Measurements from ENCODE around the gene CA14.
"Not testable (repeated sequence)": the region's sequence is repeated elsewhere in the genome, so short reads cannot be mapped to it uniquely, and the experiment has no call there.

Gene CA14

DNA sequence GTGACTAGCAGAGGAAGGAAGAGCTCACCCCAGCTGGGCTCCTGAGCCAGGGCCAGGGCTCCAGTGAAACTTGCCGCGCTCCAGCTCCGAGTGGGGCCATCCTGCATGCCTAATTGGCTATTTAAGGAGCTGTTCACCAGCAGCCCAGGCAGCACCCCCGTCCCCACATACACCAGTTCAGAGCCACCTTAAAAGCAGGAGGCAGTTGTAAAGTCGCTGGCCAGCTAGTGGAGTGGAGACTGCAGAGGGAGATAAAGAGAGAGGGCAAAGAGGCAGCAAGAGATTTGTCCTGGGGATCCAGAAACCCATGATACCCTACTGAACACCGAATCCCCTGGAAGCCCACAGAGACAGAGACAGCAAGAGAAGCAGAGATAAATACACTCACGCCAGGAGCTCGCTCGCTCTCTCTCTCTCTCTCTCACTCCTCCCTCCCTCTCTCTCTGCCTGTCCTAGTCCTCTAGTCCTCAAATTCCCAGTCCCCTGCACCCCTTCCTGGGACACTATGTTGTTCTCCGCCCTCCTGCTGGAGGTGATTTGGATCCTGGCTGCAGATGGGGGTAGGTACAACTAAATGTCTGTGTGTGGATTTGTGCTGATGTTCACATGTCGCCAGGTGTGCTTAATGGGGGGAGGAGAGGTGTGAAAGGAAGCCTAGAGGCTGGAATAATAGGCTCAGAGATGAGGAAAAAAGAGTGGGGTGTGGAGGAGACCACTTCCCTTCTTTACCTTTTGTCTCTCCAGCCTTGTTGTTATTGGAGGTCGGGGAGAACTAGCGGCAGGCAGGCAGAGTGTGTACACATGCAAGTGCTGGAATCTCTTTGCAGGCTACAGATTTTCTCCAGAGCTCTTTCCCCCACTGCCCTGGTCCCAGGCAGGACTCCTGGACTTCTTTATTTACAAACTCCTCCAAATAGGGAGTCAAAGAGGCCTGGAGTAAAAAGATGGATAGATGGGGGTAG is at the start of gene CA14:
TSS of gene CA14 (plus strand) at position 151 of the 962 bp plus-strand sequence. CDS start at position 506, 355 bp downstream.
- no peak for DNase-seq (ENCODE audit: low read depth, low spot score)

DNA sequence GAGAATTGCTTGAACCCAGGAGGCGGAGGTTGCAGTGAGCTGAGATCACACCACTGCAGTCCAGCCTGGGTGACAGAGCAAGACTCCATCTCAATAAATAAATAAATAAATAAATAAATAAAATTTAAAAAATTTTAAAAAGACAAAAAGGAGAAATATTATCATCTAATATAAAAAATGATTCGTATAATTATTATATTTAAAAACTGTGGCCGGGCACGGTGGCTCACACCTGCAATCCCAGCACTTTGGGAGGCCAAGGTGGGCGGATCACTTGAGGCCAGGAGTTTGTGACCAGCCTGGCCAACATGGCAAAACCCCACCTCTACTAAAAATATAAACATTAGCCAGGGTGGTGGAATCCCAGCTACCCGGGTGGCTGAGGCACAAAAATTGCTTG is 49.1 kb upstream of the CA14 start:
- not testable (repeated sequence) for DNase-seq (ENCODE audit: low read depth, low spot score)

DNA sequence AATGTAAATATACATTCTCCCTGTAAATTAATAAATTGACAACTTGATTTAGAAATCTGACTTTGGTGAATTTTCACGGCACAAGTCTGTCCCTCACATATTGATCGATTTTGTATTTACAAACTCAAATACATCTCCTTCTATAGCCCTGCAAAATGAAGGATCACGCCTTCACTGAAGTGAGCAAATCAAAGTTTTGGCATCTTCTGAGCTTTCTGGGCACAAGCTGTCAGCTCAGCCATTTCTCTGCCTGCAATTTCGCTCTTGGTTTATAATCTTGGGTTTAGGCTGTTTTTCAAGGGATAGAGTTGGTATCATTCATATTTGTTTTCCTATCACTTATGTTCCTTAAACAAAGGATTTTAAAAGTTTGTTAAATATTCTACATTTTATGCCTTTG is 47.5 kb upstream of the CA14 start:
- DNase-seq (ENCODE audit: low read depth, low spot score), result no peak

DNA sequence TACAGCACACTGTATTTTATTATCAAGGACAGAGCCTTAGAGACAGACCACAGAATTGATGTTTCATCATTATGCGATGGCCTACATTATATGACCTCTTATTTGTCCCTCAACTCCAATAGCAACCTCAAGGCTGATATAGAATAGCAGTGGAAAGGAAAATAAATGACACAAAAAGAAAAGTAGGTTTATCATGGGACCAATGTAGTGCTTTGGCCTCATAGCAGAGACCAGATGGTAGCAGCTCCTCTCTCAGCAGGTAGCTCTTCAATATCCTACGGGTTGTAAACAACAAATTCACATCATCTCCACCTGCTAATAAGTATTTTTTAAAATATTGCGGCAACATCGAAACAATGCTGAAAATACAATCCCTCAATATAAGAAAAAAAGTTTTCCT is 46.9 kb upstream of the CA14 start:
- DNase-seq (ENCODE audit: low read depth, low spot score), result no peak

DNA sequence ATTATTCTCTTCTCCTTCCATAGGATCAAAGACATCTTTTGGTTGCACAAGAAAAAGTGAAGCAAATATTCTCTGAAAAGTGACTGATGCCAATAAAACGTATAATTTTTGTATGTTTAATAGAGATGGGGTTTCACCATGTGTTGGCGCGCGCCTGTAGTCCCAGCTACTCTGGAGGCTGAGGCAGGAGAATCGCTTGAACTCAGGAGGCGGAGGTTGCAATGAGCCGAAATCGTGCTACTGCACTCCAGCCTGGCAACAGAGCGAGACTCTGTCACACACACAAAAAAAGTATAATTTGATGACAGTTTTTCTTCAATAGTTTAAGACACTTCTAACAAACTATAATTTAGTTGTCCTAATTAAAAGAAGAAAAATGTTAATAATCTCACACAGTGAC is 45.5 kb upstream of the CA14 start:
- no peak for DNase-seq (ENCODE audit: low read depth, low spot score)

DNA sequence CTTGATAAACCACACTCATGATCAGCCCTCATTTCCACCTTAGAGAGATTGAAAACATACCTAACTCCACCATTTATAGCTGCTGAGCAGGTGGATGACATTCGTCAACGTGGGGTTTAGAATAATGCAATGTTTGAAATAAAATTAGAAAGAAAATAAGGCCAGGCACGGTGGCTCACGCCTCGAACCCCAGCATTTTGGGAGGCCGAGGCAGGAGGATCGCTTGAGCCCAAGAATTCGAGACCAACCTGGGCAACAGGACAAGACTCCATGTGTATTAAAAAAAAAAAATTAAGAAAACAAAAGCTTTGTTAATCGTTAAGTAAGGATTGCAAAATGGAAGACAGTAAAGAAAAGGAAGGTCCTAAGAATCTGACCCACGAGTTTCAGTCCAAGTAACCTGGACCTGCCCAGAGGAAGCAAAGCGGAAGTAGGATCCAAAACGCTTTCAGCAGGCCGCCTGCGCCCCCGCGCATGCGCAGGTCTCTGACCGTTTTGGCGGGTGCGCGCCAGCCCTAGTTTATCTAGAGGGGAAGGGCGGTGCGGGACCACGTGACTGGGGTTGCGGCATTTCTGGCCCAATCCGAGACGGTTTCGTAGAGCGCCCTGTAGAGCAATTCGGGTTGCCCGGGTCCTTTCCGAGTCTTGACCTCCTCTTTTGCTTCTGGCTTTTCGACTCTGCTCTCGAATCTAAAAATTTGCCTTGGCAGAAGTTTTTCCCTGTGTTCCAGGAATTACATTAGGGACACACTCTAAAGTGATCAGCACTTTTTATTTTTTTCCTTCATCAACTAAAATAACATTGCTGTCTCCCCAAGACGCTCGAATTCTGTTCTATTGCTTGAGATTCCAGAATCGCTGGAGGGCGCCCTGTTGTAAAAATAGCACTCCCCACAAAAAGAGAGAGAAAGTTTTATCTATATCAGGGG is 44.1 kb upstream of the CA14 start:
- peak; percentile 75 for DNase-seq (ENCODE audit: low read depth, low spot score)

DNA sequence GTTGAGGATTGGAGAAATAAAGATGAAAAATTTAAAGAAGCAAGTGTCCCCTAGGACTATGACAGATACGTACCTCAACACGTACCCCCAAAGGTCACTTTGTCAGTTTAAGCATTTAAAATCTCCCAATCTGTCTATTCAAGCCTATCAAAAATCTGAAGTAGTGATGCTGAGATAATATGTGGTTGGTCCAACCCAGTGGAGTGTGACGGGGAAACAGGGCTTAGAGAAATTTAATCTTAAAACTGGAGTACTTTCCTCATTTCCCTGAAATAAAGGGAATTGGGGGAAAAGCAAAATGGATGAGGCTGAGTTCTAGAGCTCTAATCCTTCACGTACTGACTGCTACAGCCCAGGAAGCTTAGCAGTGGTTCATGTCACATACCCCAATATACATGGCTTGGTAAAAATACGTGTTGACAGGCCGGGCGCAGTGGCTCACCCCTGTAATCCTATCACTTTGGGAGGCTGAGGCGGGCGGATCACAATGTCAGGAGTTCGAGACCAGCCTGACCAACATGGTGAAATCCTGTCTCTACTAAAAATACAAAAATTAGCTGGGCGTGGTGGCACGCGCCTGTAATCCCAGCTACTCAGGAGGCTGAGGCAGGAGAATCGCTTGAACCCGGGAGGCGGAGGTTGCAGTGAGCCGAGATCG is 43.3 kb upstream of the CA14 start:
- not testable (repeated sequence) for DNase-seq (ENCODE audit: low read depth, low spot score)

DNA sequence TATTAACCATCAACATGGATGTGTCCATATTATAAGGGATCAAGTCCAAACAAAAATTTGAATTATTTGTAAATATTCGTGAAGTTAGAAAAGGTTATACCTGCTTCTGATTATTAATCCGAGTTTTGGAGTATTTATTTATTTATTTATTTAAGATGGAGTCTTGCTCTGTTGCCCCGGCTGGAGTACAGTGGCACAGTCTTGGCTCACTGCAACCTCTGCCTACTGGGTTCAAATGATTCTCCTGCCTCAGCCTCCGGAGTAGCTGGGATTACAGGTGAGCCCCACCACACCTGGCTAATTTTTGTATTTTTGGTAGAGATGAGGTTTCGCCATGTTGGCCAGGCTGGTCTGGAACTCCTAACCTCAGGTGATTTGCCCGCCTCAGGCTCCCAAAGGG is 41.7 kb upstream of the CA14 start:
- DNase-seq (ENCODE audit: low read depth, low spot score), result not testable (repeated sequence)

DNA sequence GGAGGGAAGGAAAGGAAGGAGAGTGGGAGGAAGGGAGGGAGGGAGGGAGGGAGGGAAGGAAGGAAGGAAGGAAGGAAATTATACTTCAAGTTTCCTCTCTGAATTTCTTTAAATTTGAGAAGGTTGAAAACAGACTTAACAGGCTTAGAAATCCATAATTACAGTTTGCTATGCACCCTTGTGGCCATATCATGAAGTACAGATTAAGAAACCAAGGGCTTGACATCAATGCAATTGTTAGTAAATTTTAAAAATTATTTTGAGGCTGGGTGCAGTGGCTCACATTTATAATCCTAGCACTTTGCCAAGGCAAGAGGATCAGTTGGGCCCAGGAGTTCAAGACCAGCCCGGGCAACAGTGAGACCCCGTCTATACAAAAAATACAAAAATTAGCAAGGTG is 36.0 kb upstream of the CA14 start:
- no peak for DNase-seq (ENCODE audit: low read depth, low spot score)

DNA sequence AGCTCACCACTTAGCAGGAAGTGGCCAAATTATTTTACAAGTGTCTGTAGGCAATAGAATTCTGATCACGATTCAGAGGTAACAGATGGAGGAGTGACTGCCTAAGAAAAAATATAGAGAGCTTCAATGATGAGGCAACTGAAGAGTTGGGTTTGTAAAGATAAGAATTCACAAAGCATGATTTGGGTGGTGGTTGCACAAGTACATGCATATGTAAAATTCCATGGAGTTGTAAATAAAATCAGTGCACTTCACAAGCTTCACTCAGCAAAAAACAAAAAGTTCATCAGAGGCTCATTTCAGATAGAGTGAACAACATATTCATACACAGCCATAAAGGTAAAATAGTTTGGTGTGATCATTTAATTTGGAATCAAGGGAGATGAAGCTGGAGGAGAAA is 32.6 kb upstream of the CA14 start:
- no peak for DNase-seq (ENCODE audit: low read depth, low spot score)

DNA sequence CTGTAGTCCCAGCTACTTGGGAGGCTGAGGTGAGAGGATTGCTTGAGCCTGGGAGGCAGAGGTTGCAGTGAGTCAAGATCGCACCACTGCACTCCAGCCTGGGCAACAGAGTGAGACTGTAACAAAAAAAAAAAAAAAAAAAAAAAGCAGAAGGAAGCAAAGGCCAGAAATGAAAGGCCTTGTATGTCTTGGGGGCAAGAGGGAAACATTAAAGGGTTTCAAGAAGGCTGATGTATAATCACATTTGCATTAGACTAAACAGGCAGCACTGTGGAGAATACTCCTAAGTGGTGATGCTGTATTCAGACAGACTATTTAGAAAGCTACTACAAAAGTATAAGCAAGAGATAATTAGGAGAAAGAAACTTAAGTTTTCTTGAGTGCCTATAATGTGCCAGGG is 32.0 kb upstream of the CA14 start:
- DNase-seq (ENCODE audit: low read depth, low spot score), result no peak

DNA sequence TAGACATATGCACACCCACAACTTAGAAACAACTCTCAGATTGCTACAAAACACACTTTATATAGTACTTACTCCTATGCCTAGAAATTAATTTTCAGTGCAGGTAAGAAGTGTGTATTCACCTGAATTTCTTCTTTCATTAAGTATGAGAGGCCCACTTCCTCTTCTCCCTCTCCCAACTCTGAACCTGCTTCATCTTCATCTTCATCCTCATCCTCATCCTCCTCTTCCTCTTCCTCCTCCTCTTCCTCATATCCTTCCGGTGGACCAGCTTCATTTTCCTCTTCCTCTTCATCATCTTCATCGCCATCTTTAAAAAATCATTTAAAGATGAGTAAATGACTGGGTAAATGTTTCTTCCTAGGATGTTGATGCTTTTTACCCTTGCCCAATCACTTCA is 31.1 kb upstream of the CA14 start:
- no peak for DNase-seq (ENCODE audit: low read depth, low spot score)

DNA sequence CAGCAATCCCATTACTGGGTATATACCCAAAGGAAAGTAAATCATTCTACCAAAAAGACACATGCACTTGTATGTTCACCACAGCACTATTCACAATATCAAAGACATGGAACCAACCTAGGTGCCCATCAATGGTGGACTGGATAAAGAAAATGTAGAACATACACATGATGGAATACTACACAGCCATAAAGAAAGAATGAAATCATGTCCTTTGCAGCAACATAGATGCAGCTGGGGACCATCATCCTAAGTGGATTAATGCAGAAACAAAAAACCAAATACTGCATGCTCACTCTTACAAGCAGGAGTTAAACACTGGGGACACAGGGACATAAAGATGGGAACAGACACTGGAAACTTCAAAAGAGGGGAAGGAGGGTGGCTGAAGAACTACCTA is 30.3 kb upstream of the CA14 start:
- DNase-seq (ENCODE audit: low read depth, low spot score), result no peak

DNA sequence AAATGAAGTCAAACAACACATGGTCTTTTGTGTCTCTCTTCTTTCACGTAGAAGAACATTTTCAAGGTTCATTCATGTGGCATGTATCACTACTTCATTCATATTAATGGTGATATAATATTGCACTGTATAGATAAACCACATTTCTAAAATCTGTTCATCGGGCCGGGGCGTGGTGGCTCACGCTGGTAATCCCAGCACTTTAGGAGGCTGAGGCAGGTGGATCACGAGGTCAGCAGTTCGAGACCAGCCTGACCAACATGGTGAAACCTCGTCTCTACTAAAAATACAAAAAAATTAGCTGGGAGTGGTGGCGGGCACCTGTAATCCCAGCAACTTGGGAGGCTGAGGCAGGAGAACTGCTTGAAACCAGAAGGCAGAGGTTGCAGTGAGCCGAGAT is 29.3 kb upstream of the CA14 start:
- not testable (repeated sequence) for DNase-seq (ENCODE audit: low read depth, low spot score)

DNA sequence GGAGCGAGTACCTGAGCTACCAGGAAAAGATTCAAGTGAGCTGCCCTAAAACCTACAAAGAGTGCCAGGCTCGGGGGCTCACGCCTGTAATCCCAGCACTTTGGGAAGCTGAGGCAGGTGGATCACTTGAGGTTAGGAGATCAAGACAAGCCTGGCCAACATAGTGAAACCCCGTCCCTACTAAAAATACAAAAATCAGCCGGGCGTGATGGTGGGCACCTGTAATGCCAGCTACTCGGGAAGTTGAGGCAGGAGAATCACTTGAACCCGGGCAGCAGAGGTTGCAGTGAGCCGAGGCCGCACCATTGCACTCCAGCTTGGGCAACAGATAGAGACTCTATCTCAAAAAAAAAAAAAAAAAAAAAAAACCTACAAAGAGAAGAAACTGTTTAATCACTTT is 24.7 kb upstream of the CA14 start:
- not testable (repeated sequence) for DNase-seq (ENCODE audit: low read depth, low spot score)

DNA sequence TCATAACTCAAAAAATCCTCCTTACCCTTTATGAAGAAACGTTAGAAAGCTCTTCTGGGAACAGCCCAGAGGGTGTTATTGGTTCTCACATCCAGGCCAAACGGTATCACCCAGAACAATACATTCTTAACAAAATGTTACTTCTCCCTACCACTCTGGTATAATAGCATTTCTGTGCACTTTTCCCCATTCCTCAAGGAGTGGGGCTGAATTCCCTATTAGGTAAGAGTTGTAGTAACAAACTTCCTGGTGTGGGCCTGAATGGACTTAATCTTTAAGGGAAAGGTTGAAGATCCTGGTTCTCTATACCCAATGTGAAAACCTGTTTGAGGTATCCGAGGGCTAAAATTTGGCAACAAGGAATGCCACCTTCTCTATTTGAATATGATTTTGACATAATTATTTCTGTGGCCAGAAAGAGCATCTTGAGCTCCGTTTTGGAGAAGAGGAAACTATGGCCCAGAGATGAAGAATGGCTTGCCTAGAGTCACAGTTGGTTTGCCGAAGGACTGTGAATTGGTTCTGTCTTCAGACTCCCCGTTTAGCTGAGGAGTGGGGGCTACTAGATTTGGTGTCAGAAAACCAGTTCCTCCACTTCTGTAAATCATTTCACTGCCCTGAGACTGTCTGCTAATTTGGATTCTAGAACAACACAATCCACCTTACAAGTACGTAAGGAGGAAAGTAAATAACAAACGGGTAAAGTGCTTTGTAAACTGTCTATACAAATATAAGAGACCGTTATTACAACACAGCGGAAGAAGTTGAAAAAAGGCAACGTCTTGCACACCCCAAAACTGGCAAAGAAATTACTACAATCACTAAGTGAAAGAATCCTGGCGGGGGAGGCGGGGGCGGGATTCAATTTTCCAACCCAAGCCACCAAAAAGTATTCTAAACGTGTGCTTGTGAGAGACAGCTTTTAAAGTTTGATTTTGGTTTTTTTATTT is 23.9 kb upstream of the CA14 start:
- no peak for DNase-seq (ENCODE audit: low read depth, low spot score)

DNA sequence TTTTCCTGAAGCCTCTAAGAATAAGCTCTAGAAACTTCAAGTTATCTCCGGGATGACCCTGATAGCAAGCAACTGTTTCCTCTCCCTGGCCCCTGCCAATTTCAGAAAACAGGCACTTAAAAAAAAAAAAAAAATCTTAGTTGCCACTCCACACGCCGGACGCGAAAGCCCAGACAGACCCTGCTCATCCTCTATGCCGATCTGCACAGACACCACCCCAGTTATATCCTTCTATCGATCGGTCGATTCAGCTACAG is 23.3 kb upstream of the CA14 start:
- DNase-seq (ENCODE audit: low read depth, low spot score), result no peak

DNA sequence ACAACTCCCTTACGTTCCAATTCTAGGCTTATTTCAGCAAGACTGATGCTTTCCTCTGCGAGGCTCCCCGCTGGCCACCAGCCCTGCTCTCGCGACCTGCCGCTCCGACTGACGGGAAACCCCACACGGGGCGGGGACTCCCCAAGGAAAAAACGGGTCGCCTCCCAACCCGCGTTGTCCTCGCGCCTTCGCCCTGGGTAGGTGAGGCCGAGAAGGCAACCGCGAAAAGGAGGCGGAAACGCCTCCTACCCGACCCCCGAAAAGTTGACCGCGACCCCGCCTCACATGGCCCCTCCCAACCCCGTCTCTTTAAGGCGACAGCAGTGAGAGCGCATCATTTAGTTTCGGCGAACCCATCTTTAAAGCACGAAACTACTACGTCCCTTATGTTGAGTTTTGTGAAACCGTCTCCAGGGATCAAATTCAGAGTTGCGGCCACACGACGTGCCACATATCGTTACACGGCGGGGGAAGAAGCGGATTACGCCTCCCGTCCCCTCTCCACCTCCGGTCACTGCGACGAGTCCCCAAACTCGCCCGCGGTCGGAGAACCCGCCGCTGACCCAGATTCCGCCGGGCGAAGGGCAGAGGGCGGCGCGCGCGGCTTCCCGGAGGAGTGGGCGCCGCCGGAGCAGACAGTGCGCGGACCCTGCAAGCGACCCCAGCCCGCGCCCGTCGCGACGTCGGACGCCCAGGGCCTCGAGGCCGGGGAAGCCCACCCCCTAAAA is 22.8 kb upstream of the CA14 start:
- DNase-seq (ENCODE audit: low read depth, low spot score), result no peak

DNA sequence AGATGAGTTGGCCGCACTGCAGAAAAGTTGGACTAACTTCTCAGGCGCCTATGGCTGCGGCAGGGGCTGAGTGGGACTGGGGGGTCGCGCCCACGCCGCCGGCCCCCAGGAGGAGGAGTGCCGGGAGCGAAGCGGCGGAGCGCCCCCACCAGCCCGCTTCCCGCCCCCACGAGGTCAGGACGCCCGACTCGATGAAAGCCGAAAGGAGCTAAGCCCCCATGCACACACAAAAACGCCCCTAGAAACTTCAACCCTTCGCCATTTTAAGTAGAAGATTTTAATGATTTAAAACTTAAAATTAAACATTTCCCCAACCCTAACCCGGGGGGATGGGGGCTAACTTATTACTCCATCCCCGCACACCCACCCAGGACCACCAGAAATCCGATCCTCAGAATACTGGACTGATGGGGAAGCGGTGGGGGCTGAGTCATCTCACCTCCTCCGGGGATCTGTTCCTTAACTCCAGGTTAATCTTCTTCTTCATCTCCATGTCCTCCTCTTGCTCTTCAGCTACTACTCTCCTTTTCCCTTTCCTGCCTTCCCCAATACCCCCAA is 22.2 kb upstream of the CA14 start:
- DNase-seq (ENCODE audit: low read depth, low spot score), result no peak
